Measurements from ENCODE around the gene GPC3.
A peak's percentile ranks its signal among the peaks of the same experiment; 100 is the strongest.
"Not testable (repeated sequence)": the region's sequence is repeated elsewhere in the genome, so short reads cannot be mapped to it uniquely, and the experiment has no call there.

GPC3 gene

DNA sequence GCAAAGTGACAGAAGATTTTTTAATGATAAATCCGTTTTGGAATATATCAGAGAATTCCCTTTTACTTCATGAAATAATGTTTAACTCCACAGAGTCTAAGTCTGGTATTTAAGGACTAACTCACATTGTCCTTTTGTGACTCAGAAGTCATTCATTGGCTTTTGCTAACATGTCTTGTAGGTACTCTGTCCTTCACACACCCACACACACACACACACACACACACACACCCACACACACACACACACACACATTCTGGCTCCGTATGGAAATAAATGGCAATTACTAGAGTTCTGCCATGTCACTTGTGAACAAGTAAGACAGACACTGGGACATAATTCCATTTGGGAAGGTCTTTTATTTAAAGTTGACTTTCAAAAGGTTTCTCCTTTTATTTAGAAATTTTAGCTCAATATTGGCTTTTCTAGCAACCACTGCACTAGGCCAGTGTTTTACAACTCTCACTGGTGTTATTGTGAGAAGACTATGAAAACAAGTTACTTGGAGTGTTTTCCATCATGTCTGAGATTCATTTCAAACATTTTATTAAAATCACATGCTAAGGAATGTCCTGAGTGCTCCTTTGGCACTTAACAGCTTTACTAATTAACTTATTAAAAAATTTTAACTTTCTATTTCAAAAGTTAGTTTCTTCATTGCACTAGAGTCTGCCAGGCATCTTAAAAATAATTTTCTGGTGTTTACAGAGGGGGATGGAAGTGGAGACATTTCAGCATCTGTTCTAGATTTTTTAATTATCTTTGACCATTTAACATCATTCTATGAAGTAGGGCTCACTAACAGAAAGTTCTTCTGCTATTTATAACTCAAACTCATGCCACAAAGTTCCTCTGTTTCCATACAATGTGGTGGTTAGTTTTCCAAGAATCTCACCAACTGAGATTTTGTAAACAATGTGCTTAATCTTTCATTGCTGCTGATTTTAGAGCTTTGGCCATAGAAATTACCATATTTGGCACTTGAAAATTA, 329.8 kb downstream of the GPC3 start:
- no peak for DNase-seq

DNA sequence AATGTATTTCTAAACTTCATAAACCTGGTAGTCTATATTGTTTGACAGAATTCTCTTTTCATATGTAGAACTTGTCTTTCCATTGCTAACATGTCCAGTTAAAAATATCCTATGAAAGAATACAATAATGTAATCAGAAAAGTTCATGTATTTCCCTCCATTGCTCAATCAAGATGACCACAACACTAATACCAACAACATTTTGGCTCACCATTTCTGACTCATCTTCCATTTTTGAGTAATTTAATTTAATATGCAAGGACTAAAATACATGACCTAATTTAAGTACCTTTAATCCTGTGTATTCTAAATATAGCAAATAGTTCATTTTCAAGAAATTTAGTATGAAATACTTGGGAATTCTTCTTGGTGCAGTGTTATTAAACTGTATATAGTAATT, 330.6 kb downstream of the GPC3 start:
- DNase-seq, result no peak

- DNase-seq, result no peak
Measured at GRCh38 chrX:133653358-133653757, 332.0 kb downstream of the GPC3 start.

DNA sequence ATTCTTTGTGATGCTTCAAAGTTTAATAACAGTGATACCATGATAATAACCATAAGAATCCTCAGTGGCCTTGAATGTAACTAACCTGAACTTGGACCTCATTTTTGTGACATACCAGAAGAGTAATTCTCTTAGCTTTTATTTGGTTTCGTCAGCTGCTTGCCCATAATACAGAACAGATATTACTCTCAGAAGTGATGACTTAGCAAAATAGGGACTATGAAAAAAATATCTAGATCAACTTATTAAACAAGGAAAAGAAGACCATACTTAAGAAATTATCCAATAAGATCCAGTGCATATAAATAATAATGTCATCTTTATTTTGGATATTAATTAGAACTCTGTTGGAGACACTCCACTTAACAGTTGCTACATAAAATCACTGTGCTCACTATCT, 333.2 kb downstream of the GPC3 start:
- DNase-seq, result no peak

- no peak for DNase-seq
Measured at GRCh38 chrX:133650239-133650638, 335.2 kb downstream of the GPC3 start.

DNA sequence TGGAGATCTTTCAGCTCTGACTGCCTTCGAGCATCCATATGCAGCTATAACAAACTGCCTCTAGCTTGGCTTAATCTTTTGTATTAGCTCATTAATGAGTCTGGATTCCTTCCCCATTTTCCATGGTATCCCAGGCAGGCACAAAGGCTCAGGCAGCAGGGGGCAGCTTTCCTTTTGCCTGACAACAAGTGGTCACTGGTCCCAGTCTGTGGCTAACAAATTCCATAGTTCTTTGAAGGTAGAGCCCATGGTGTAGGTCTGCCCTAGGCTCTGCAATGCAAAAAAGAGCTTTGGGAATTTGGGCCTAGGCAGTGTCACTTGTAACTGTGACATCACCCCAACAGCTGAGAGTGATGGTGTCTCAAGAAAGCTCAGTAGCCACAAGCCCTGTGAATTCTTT, 335.7 kb downstream of the GPC3 start:
- DNase-seq, result no peak

DNA sequence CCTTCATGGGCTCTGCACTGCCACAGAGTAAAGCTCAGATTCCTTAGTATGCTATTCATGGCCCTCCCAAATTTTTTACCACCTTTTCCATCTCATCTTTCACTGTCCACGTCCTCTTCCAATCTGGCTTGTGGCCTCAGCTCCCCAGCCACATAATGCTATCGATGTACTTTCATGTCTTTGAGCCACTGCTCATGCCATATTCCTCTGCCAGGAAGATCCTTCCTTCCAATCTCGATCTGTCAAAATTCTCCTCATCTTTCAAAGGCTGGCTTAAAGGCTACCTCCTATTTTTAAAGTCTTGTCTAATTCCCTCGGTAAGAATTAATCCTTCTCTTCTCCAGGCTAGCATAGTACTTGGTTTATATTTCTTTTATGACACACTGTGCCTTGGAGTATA, 336.8 kb downstream of the GPC3 start:
- no peak for DNase-seq

- DNase-seq, result no peak
Measured at GRCh38 chrX:133646719-133647116, 338.7 kb downstream of the GPC3 start.

GRCh38 chrX:133645977-133646718, 339.2 kb downstream of the GPC3 start:
- DNase-seq, result no peak

GRCh38 chrX:133645256-133645655, 340.1 kb downstream of the GPC3 start:
- no peak for DNase-seq

- DNase-seq, result no peak
Measured at GRCh38 chrX:133640161-133641015, 345.0 kb downstream of the GPC3 start.

- no peak for DNase-seq
Measured at GRCh38 chrX:133639726-133640125, 345.7 kb downstream of the GPC3 start.

DNA sequence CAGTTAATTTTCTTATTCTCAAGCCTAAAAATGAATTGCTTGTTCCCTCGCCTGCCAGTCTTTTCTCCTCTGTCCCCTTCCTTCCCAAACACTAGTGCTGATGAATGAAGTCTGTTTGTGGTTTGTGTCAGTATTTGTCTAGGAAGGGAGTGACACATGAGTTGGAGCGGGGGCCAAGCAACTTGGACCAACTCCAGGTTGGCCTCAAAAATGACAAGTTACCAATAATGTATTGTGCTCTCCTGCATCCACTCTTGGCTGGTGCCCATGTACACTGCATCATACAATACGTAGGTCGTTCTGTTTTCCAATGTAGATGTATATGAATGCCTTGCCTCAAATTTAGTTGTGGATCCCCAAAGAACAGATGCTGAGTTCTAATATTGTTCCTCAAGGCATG, 347.1 kb downstream of the GPC3 start:
- DNase-seq, result peak in 4 of 56 donors; percentile 0 to 42 (median 14)

DNA sequence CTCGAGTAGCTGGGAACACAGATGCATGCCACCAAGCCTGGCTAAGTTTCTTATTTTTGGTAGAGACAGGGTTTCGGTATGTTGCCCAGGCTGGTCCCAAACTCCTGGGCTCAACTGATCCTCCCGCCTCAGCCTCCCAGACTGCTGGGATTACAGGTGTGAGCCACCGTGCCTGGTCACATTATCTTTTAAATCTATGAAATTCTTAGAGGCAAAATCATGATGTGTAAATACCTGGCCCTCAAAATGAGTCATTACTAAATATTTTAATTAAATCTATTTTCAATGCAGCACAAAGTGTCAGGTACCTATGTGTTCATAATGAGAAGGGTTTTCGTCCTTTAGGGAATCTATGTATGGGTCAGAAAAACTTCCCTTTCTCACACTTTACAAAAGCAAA, 347.6 kb downstream of the GPC3 start:
- no peak for DNase-seq

DNA sequence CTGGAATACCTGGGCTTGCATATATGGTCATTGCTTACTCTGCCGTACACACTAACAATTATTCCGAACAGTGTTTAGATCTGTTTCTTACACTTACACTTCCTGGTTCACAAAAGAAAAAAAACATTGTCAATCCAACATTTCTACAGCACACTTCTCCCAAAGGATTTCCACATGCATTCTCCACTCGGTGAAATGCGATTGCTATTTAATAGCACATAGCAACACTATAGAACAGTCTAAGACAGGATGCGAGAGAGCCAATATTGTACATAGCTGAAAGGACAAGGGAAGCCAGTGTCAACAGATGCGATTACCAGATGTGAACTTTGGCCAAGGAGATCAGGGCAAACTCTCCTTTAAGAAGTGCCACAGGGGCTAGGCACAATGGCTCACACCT, 349.4 kb downstream of the GPC3 start:
- DNase-seq, result no peak

- DNase-seq, result no peak
Measured at GRCh38 chrX:133634416-133634815, 351.0 kb downstream of the GPC3 start.

DNA sequence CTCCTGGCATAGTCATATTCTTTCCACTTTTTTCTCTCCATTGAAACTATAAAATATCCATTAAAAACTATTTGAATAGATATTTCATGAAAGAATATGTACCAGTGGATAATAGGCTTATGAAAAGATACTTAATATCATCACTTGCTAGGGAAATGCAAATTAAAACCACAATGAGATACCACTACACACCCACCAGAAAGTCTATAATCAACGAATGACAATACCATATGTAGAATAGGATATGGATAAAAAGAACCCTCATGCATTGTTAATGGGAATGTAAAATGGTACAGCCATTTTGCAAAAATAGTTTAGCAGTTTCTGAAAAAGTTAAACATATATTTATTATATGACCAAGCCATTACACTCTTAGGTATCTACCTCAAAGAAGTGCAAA, 351.4 kb downstream of the GPC3 start:
- no peak for DNase-seq

GRCh38 chrX:133633162-133633561, 352.2 kb downstream of the GPC3 start:
- DNase-seq, result no peak

GRCh38 chrX:133630362-133630761, 355.0 kb downstream of the GPC3 start:
- DNase-seq, result no peak

GRCh38 chrX:133627673-133628072, 357.7 kb downstream of the GPC3 start:
- no peak for DNase-seq

- DNase-seq, result not testable (repeated sequence)
Measured at GRCh38 chrX:133621384-133621783, 364.0 kb downstream of the GPC3 start.

- DNase-seq, result no peak
Measured at GRCh38 chrX:133611676-133612075, 373.7 kb downstream of the GPC3 start.

Measured in amygdala (tissue), 56 donors.